Renal cortex interstitium (tissue), 15 donors: ENCODE measurements around the gene KCNC2. TPM values are rescaled to one million over a fixed set of nuclear protein-coding genes. Genes with fewer than 3 reads are reported as not detected.
"Not testable (repeated sequence)": the region's sequence is repeated elsewhere in the genome, so short reads cannot be mapped to it uniquely, and the experiment has no call there.

ENCODE experiments used
- DNase-seq, 11 donors: peaks; one replicate each; pipeline ENCODE4 v3.0.0-alpha.2; 2013; ENCODE audit warnings: low read depth in 9 of 11, low spot score in 4 of 11; ENCODE audit errors: extremely low read depth in 1 of 11
- long read RNA-seq, 16 experiments: transcript quantifications; one replicate each; lab custom pipeline, GENCODE V29; 2026
- polyA plus RNA-seq, 3 donors: library from polyadenylated mRNA; unstranded; fragments of 120-200 nt; gene quantifications; one replicate each; pipeline ENCODE4 v1.2.1, GENCODE V29; 2013; ENCODE audit not compliant: insufficient read length in 3 of 3

Gene KCNC2
- under 1 TPM; 0.40 to 0.86 (median 0.73) TPM for polyA plus RNA-seq
- long read RNA-seq, donor 1 = 0 reads
- long read RNA-seq, donor 2 = 0 reads
- long read RNA-seq, donor 3 = 0 reads
- long read RNA-seq, donor 4 = 0 reads
- long read RNA-seq, donor 5 = 0 reads
- long read RNA-seq, donor 6 = 0 reads
- long read RNA-seq, donor 7 = 0 reads
- long read RNA-seq, donor 8 = 0 reads
- long read RNA-seq, donor 9 = 0 reads
- long read RNA-seq, donor 10 = 0 reads
- long read RNA-seq, donor 11 = 0 reads
- long read RNA-seq, donor 12 = 0 reads
- long read RNA-seq, donor 13 = 0 reads
- long read RNA-seq, donor 14 = 0 reads
- long read RNA-seq, donor 15 = 0 reads
- long read RNA-seq, donor 16 = 0 reads

GRCh38 chr12:75209812-75210138, at the start of gene KCNC2:
KCNC2 (minus strand) TSS chr12:75209839.
- DNase-seq = no peak

DNA sequence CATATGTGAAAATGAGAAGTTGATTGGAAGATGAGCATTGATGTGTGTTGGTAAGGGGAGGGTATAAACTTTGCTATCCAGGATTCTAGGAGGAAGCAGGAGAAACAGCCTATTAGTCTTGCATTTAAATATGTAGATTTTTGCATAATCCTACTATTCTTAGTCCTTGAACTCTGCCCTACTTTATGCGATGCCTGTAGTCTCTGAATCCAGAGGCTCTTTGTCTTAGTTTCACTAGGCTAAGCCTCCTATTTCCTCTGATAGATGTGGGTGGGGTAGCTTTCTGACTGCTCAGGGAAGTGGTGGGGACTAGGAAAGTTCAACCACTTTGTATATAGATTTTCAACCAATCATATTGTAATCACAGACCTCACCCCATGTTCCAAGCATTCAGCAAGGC, 49.5 kb upstream of the KCNC2 start:
- DNase-seq = no peak

- no peak for DNase-seq
Measured at GRCh38 chr12:75257510-75257909, 47.9 kb upstream of the KCNC2 start.

DNA sequence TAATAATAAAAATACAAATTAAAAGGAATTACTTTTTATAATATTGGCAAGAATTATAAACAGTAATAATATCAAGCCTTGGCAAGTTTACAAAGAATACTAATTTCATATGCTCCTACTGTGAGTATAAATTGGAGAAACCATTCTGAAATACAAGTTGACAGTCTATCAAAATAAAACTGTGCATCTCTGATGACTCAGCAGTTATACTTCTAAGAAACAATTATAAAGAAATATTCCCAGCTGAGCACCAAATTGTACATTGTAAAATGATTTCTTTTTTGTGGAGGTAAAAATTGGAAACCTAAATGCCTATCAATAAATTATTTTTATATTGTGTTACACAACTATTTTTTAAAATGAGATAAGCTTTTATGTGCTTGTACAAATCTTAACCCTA, 35.5 kb upstream of the KCNC2 start:
- DNase-seq = no peak

- DNase-seq = no peak
Measured at GRCh38 chr12:75239987-75240386, 30.3 kb upstream of the KCNC2 start.

GRCh38 chr12:75236206-75236605, 26.6 kb upstream of the KCNC2 start:
- DNase-seq = no peak

- no peak for DNase-seq
Measured at GRCh38 chr12:75227132-75227531, 17.5 kb upstream of the KCNC2 start.

GRCh38 chr12:75212072-75212471, 2.4 kb upstream of the KCNC2 start:
- no peak for DNase-seq

GRCh38 chr12:75208856-75209811, 505 bp downstream of the KCNC2 start:
- DNase-seq = peak; percentile 21 to 70 (median 58)

DNA sequence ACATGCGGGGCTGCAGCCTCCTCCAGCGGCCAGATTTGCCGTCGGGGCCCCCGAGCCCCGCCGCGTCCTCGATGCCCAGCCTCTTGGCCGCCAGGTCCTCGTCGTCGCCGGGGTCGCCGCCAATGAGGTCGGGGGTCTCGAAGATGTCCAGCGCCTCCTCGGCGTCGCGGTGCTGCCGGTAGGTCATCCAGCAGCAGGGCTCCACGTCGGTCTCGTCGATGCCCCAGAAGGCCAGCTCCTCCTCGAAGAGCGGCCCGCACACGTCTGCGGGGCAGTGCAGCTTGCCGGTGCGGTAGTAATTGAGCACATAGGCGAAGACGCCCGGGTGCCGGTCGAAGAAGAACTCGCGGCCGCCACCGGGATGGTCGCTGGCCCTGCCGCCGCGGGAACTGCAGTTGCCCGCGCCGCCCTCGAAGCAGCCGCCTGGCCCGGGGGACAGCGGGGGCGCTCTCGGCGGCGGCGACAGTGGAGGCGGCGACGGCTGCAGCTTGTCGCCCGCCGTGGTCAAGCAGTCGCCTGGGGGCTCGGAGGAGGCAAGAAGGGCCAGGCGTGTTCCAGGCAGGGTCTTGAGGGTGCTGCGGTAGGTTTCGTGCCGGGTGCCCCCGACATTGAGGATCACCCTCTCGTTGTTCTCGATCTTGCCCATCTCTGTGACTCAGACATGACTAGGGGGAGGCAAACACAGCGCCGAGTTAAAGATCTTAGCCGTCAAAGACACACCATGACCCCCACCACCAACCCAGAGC, 2.1 kb downstream of the KCNC2 start:
- no peak for DNase-seq

GRCh38 chr12:75205558-75205957, 4.1 kb downstream of the KCNC2 start:
- no peak for DNase-seq

- DNase-seq = no peak
Measured at GRCh38 chr12:75196865-75197264, 12.8 kb downstream of the KCNC2 start.

DNA sequence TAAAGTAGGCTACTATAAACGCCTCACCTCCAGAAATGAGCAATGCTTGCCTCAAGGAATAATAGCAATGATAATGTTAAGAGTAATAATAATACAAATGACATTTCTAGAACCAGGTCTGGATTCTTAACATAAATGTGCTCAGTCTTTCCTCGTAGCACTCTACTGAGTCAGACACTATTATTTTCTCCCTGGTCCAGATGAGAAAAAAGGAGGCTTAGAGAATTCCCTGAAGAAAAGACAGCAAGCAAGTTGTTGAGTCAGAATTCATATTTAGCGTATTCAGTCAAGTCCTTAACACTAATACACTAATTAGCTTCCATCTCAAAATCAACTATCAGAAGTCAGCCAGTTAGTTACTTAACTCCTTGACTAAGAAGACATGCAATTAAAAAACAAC, 13.2 kb downstream of the KCNC2 start:
- DNase-seq = no peak

DNA sequence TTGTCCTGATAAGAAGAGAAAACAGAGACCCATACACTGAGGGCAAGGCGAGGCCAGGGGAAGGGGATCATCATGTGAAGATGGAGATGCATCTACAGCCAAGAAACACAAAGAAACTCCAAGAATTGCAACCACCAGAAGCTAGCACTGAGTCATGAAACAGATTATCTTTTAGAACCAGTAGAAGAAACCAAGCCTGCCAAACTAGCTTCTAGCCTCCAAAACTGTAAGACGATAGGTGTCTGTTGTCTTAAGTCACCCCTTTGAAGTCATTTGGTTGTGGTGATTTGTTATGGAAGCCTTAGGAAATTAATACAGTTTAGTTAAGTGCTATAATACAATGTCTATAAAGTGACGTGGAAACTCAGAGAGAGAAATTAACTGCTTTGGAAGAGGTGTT, 15.4 kb downstream of the KCNC2 start:
- no peak for DNase-seq

DNA sequence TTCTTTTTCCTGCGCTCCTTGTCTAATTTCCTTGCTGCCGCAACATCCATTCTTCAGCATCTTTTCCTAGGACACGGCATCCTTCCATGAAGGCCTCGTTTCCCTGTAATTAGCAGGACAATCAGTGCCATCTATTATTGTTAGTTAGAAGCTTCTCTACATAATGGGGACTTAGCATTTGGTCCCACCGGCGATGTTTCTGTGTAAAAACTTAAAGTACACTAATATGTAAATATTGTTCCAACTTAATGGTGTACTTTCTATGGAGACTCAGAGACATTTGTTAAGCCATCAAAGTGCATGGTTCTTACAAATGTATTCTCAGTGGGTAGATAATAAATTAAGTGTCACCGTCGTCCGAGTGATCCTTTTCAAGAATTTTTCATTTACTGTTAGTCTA, 17.4 kb downstream of the KCNC2 start:
- no peak for DNase-seq

GRCh38 chr12:75190846-75191245, 18.8 kb downstream of the KCNC2 start:
- no peak for DNase-seq

DNA sequence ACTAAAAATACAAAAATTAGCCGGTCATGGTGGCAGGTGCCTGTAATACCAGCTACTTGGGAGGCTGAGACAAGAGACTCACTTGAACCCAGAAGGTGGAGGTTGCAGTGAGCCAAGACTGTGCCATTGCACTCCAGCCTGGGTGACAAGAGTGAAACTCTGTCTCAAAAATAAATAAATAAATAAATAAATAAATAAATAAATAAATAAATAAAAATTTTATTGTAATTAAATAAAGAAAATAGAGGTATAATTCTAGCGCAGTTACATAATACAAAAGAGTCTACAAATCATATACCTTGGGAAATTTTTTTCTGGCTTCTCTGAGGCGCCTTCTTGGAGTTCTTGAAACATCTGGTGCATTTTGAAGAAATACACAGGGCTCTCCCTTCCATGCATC, 23.8 kb downstream of the KCNC2 start:
- DNase-seq = not testable (repeated sequence)

- peak in 2 of 11 donors; percentile 22 to 30 for DNase-seq
Measured at GRCh38 chr12:75184516-75184915, 25.1 kb downstream of the KCNC2 start.

GRCh38 chr12:75183967-75184366, 25.7 kb downstream of the KCNC2 start:
- DNase-seq = no peak

DNA sequence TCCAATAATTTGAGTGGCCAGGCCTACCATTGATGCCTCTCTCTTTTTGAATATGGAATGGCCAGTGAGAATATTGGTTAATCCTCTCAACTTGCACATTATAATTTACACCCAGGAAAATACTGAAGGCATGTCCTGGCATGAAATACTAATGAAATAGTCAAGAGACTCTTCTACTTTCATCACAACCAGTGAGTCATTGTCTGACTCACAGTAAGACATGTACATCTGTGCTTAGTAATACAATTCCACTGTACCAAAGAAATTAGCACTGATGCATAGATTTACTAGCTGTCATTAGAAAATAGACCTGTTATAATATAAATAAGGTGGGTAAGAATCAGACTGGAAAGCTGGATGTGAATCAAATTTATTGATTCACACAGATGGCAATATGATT, 31.6 kb downstream of the KCNC2 start:
- DNase-seq = no peak
